Natural killer cell (primary cell): Measurements from ENCODE around the gene TMEM86A. TPM values are rescaled to one million over a fixed set of nuclear protein-coding genes. Genes with fewer than 3 reads are reported as not detected.
"Not testable (repeated sequence)": the region's sequence is repeated elsewhere in the genome, so short reads cannot be mapped to it uniquely, and the experiment has no call there.

Experiments used
- ATAC-seq, 3 donors: fragments of 150-1000 bp in 2 of 3; fragments of 200-7000 bp in 1 of 3; cut with Tn5 transposase; 1 replicate in 1 of 3; 2 replicates in 2 of 3; pipeline ENCODE4 v1.10.0; 2021; ENCODE audit warnings: mild to moderate bottlenecking in 2 of 3, moderate library complexity in 2 of 3
- DNase-seq, 2 donors: peaks; one replicate each; pipeline versions ENCODE4 v3.0.0 to v3.0.0-alpha.2; 2013 to 2021; ENCODE audit warnings: mixed read lengths in 1 of 2
- H3K27ac ChIP-seq: one replicate; pipeline ENCODE4 v1.5.1; 2013; ENCODE audit warnings: mild to moderate bottlenecking, low read length
- H3K27me3 ChIP-seq: one replicate; pipeline ENCODE4 v1.6.1; 2013; ENCODE audit warnings: low read length; ENCODE audit not compliant: control insufficient read depth, insufficient read depth
- H3K36me3 ChIP-seq: one replicate; pipeline ENCODE4 v1.6.1; 2013; ENCODE audit warnings: low read length; ENCODE audit not compliant: control insufficient read depth, insufficient read depth
- H3K4me1 ChIP-seq: one replicate; pipeline ENCODE4 v1.6.1; 2013; ENCODE audit warnings: low read length; ENCODE audit not compliant: control insufficient read depth, insufficient read depth
- H3K4me3 ChIP-seq: one replicate; pipeline ENCODE4 v1.5.1; 2013; ENCODE audit warnings: low read length
- H3K9me3 ChIP-seq: one replicate; pipeline ENCODE4 v1.6.1; 2013; ENCODE audit warnings: low read length; ENCODE audit not compliant: control insufficient read depth, insufficient read depth
- H3K27ac Mint-ChIP-seq, 2 donors: one replicate each; pipeline ENCODE4 v1.8.0; 2022; ENCODE audit warnings: mild to moderate bottlenecking in 2 of 2, mixed read lengths in 2 of 2, moderate library complexity in 1 of 2
- H3K27me3 Mint-ChIP-seq, 2 donors: one replicate each; pipeline ENCODE4 v1.8.0; 2022; ENCODE audit warnings: low read depth in 2 of 2, mixed read lengths in 2 of 2
- H3K36me3 Mint-ChIP-seq: one replicate; pipeline ENCODE4 v1.8.0; 2022; ENCODE audit warnings: mixed read lengths
- H3K4me1 Mint-ChIP-seq, 2 donors: one replicate each; pipeline ENCODE4 v1.8.0; 2022; ENCODE audit warnings: mixed read lengths in 2 of 2
- H3K4me3 Mint-ChIP-seq: one replicate; pipeline ENCODE4 v1.8.0; 2022; ENCODE audit warnings: mild to moderate bottlenecking, moderate library complexity, mixed read lengths
- H3K9me3 Mint-ChIP-seq, 2 donors: one replicate each; pipeline ENCODE4 v1.8.0; 2022; ENCODE audit warnings: mixed read lengths in 2 of 2
- CTCF ChIP-seq: fragments of 200-600 bp; IDR thresholded peaks from one replicate; pipeline ENCODE4 v1.8.0; 2022; ENCODE audit warnings: antibody characterized with exemption
- WGBS: methylation state at CpG from one replicate; pipeline ENCODE4 v1.1.7; 2013; ENCODE audit warnings: missing lambda C conversion rate; ENCODE audit not compliant: insufficient coverage; 5-methylcytosine and 5-hydroxymethylcytosine counted together
- intact Hi-C: fragments of 100-400 bp; cut with micrococcal nuclease; formaldehyde crosslinking; loops from one replicate; pipeline ENCODE4 v1.14.2; 2022
- total RNA-seq, 4 donors: library from RNA; stranded (reverse); fragments of 120-200 nt in 1 of 4; gene quantifications; one replicate each; pipeline versions ENCODE4 v1.2.3 to v1.2.4, GENCODE V29; 2013 to 2022

The TMEM86A gene
- total RNA-seq, 3 donors from 2014 or later (not counting 1 experiment from before 2014, with no cell fraction given): 3.1 to 9.3 (median 9.0) TPM

GRCh38 chr11:18677560-18677959, 21.0 kb upstream of the TMEM86A start:
- peaks cover 2% of the 10 kb centered on the region for H3K4me1 ChIP-seq
- H3K36me3 Mint-ChIP-seq: no peaks in the 10 kb centered on the region
- no peak overlapping the region for H3K4me3 Mint-ChIP-seq
- WGBS: 65% methylated on average over 3 of the region's 3 CpGs
- no peak overlapping the region for H3K27ac Mint-ChIP-seq
- intact Hi-C loops: no loop called here
- H3K9me3 Mint-ChIP-seq: no peaks in the 10 kb centered on the region
- no peak overlapping the region for H3K4me3 ChIP-seq
- H3K27me3 Mint-ChIP-seq: no peaks in the 10 kb centered on the region
- H3K4me1 Mint-ChIP-seq: peaks cover 0 to under 1% of the 10 kb centered on the region in 2 donors
- no peak for TF ChIP-seq CTCF
- no peaks in the 10 kb centered on the region for H3K27me3 ChIP-seq
- no peaks in the 10 kb centered on the region for H3K36me3 ChIP-seq
- no peak for ATAC-seq
- DNase-seq: no peak
- H3K27ac ChIP-seq: no peak overlapping the region
- no peaks in the 10 kb centered on the region for H3K9me3 ChIP-seq

- H3K27me3 Mint-ChIP-seq, H3K4me3 ChIP-seq, H3K9me3 ChIP-seq, DNase-seq, H3K27ac Mint-ChIP-seq, H3K27ac ChIP-seq, H3K36me3 Mint-ChIP-seq, H3K4me1 ChIP-seq, H3K4me3 Mint-ChIP-seq, H3K9me3 Mint-ChIP-seq, ATAC-seq, H3K27me3 ChIP-seq, H3K4me1 Mint-ChIP-seq, intact Hi-C loops, H3K36me3 ChIP-seq: not testable (repeated sequence)
- 100% methylated on average over 1 of the region's 1 CpG for WGBS
Measured at GRCh38 chr11:18681949-18682348, 16.6 kb upstream of the TMEM86A start.

GRCh38 chr11:18682466-18682865, 16.1 kb upstream of the TMEM86A start:
- H3K4me3 ChIP-seq: no peak overlapping the region
- no peak for TF ChIP-seq CTCF
- ATAC-seq: no peak
- WGBS: 92% methylated on average over 2 of the region's 3 CpGs
- Mint-ChIP-seq H3K36me3 (no peaks in the 10 kb centered on the region), H3K4me3 (no peak overlapping the region), H3K4me1 (no peaks in the 10 kb centered on the region), H3K9me3 (no peaks in the 10 kb centered on the region), H3K27ac (no peak overlapping the region), H3K27me3 (peaks cover 0 to 6% of the 10 kb centered on the region in 2 donors)
- H3K27me3 ChIP-seq: peaks cover 2% of the 10 kb centered on the region
- H3K9me3 ChIP-seq: no peaks in the 10 kb centered on the region
- no peaks in the 10 kb centered on the region for H3K4me1 ChIP-seq
- H3K36me3 ChIP-seq: no peaks in the 10 kb centered on the region
- intact Hi-C loops: no loop called here
- H3K27ac ChIP-seq: no peak overlapping the region
- DNase-seq: no peak

GRCh38 chr11:18684267-18684666, 14.3 kb upstream of the TMEM86A start:
- Histone ChIP-seq H3K27ac (no peak overlapping the region), H3K4me1 (no peaks in the 10 kb centered on the region), H3K27me3 (peaks cover 2% of the 10 kb centered on the region), H3K9me3 (no peaks in the 10 kb centered on the region), H3K4me3 (no peak overlapping the region), H3K36me3 (no peaks in the 10 kb centered on the region)
- Mint-ChIP-seq H3K9me3 (no peaks in the 10 kb centered on the region), H3K27me3 (peaks cover 0 to 6% of the 10 kb centered on the region in 2 donors), H3K27ac (no peak overlapping the region), H3K36me3 (no peaks in the 10 kb centered on the region), H3K4me3 (no peak overlapping the region), H3K4me1 (no peaks in the 10 kb centered on the region)
- no peak for ATAC-seq
- intact Hi-C loops: no loop called here
- WGBS: 47% methylated on average over 1 of the region's 1 CpG
- DNase-seq: no peak
- TF ChIP-seq CTCF: no peak

GRCh38 chr11:18691467-18692140, 7.0 kb upstream of the TMEM86A start:
- H3K36me3 ChIP-seq, intact Hi-C loops, DNase-seq, H3K4me1 Mint-ChIP-seq, H3K4me3 Mint-ChIP-seq, H3K27ac Mint-ChIP-seq, H3K4me3 ChIP-seq, ATAC-seq, H3K36me3 Mint-ChIP-seq, H3K27ac ChIP-seq, H3K27me3 ChIP-seq, H3K9me3 Mint-ChIP-seq, H3K9me3 ChIP-seq, H3K27me3 Mint-ChIP-seq, H3K4me1 ChIP-seq: not testable (repeated sequence)
- 89% methylated on average over 2 of the region's 4 CpGs for WGBS
